A673 (cell line): ENCODE measurements around the gene MINK1. TPM values are rescaled to one million over a fixed set of nuclear protein-coding genes. Genes with fewer than 3 reads are reported as not detected.

ENCODE experiments used
- BruUV-seq: library from RNA; stranded (reverse); fragments of 400-500 nt; replicated peaks from 2 replicates; lab custom pipeline; 2021; lab: Mats Ljungman, UMichigan
- CTCF ChIA-PET: fragments of 300-600 bp; sonication (Branson Sonifier 250); formaldehyde crosslinking; loops from one replicate; lab custom pipeline; 2022; ENCODE audit warnings: antibody characterized with exemption; lab: Charles Lee
- POLR2A ChIA-PET: fragments of 300-600 bp; sonication (Branson Sonifier 250); formaldehyde crosslinking; loops from one replicate; lab custom pipeline; 2022; ENCODE audit warnings: antibody characterized with exemption; ENCODE audit not compliant: low non-redundant PET; lab: Charles Lee
- DNase-seq: peaks from one replicate; pipeline ENCODE4 v3.0.0-alpha.2; 2015; ENCODE audit warnings: low spot score
- H3K27ac ChIP-seq: fragments of 200-600 bp; sonication (generic); 2 replicates; pipeline ENCODE4 v1.5.1; 2016; ENCODE audit warnings: mixed run types, low read depth, mild to moderate bottlenecking, mixed read lengths, antibody characterized with exemption, low read length; ENCODE audit not compliant: poor library complexity, severe bottlenecking
- H3K27me3 ChIP-seq: fragments of 200-600 bp; sonication (generic); replicated peaks from 2 replicates; pipeline ENCODE4 v1.6.1; 2017; ENCODE audit warnings: mixed run types, low read depth, mild to moderate bottlenecking, mixed read lengths, antibody characterized with exemption, low read length; ENCODE audit not compliant: insufficient read depth, poor library complexity
- H3K36me3 ChIP-seq: fragments of 200-600 bp; sonication (generic); 2 replicates; pipeline ENCODE4 v1.6.1; 2016; ENCODE audit warnings: mixed run types, mild to moderate bottlenecking, mixed read lengths, antibody characterized with exemption, low read length; ENCODE audit not compliant: insufficient read depth, poor library complexity, severe bottlenecking
- H3K4me1 ChIP-seq: fragments of 200-600 bp; sonication (generic); 2 replicates; pipeline ENCODE4 v1.6.1; 2017; ENCODE audit warnings: mixed run types, mild to moderate bottlenecking, mixed read lengths, antibody characterized with exemption, low read length; ENCODE audit not compliant: insufficient read depth, poor library complexity, severe bottlenecking
- H3K4me3 ChIP-seq: fragments of 200-600 bp; sonication (generic); 2 replicates; pipeline ENCODE4 v1.5.1; 2016; ENCODE audit warnings: low read depth, mixed run types, mild to moderate bottlenecking, mixed read lengths, low read length; ENCODE audit not compliant: poor library complexity, severe bottlenecking
- H3K9me3 ChIP-seq: fragments of 200-600 bp; sonication (generic); 2 replicates; pipeline ENCODE4 v1.6.1; 2016; ENCODE audit warnings: mixed run types, low read depth, mild to moderate bottlenecking, mixed read lengths, antibody characterized with exemption, low read length; ENCODE audit not compliant: poor library complexity, severe bottlenecking
- CTCF ChIP-seq: fragments of 300-800, 200-600 bp; sonication (generic); conservative IDR thresholded peaks from 2 replicates; pipeline ENCODE4 v1.5.1; 2017; ENCODE audit warnings: low read depth, mild to moderate bottlenecking, antibody characterized with exemption, low read length, moderate library complexity, mixed read lengths
- EZH2 ChIP-seq: fragments of 200-600 bp; sonication (generic); IDR thresholded peaks from 2 replicates; pipeline ENCODE4 v1.6.1; 2017; ENCODE audit warnings: borderline replicate concordance, low read depth, mild to moderate bottlenecking, mixed read lengths, antibody characterized with exemption, low read length; ENCODE audit not compliant: poor library complexity, severe bottlenecking
- intact Hi-C: fragments of 100-400 bp; cut with micrococcal nuclease; formaldehyde crosslinking; loops from one replicate; pipeline ENCODE4 v1.10.0; 2022; ENCODE audit not compliant: unreplicated experiment
- total RNA-seq: library from RNA; stranded (reverse); gene quantifications from 2 replicates; pipeline ENCODE4 v1.2.3, GENCODE V29; 2021

Gene MINK1
- total RNA-seq, 1 experiment from 2014 or later, result 67.7 TPM

- intact Hi-C loops, result no loop called here
- POLR2A ChIA-PET, result no interaction called here
- H3K9me3 ChIP-seq, result no peaks in the 10 kb centered on the region
- no TSS peak for BruUV-seq
- peaks cover 17% of the 10 kb centered on the region for H3K36me3 ChIP-seq
- TF ChIP-seq CTCF (no peak), EZH2 (no peak)
- H3K27ac ChIP-seq, result no peak within 1 kb of the TSS
- no peak within 1 kb of the TSS for H3K4me3 ChIP-seq
- H3K27me3 ChIP-seq, result no peaks in the 10 kb centered on the region
- peaks cover 2% of the 10 kb centered on the region for H3K4me1 ChIP-seq
- no peak for DNase-seq
- CTCF ChIA-PET, result no interaction called here
Observed at GRCh38 chr17:4802228-4802627, 30.9 kb upstream of the MINK1 start, which contains the start of gene C17orf114. C17orf114 (minus strand) TSS chr17:4802328.

- ChIA-PET POLR2A (no interaction called here), CTCF (no interaction called here)
- BruUV-seq, result no TSS peak
Observed at GRCh38 chr17:4806456-4806776, 26.7 kb upstream of the MINK1 start.

GRCh38 chr17:4806777-4807604 is 26.1 kb upstream of the MINK1 start, which contains the start of gene PLD2:
PLD2 (plus strand) TSS chr17:4807152; CDS start chr17:4807773, 621 bp downstream.
- CTCF ChIA-PET, result no interaction called here
- Histone ChIP-seq H3K36me3 (no peaks in the 10 kb centered on the region), H3K4me3 (peak within 1 kb of the TSS; percentile 74), H3K27me3 (no peaks in the 10 kb centered on the region), H3K4me1 (peaks cover 4% of the 10 kb centered on the region), H3K27ac (peak within 1 kb of the TSS; percentile 68), H3K9me3 (no peaks in the 10 kb centered on the region)
- BruUV-seq, result no TSS peak
- intact Hi-C loops, result no loop called here
- peak; percentile 89 for DNase-seq
- POLR2A ChIA-PET, result no interaction called here
- TF ChIP-seq EZH2 (no peak), CTCF (no peak)

More at GRCh38 chr17:4806456-4806776, 26.7 kb upstream of the MINK1 start:
- Histone ChIP-seq H3K4me3 (peak overlapping the region; percentile 74), H3K27me3 (no peaks in the 10 kb centered on the region), H3K27ac (no peak overlapping the region), H3K4me1 (peaks cover 4% of the 10 kb centered on the region), H3K9me3 (no peaks in the 10 kb centered on the region), H3K36me3 (no peaks in the 10 kb centered on the region)
- TF ChIP-seq EZH2 (no peak), CTCF (no peak)
- intact Hi-C loops, result no loop called here
- peak; percentile 26 for DNase-seq
